HepG2 (cell line): ENCODE results near the gene FANCG. TPM values are rescaled to one million over a fixed set of nuclear protein-coding genes. Genes with fewer than 3 reads are reported as not detected.
A peak's percentile ranks its signal among the peaks of the same experiment; 100 is the strongest.

ENCODE experiments used
- FOXM1 ChIP-seq: sonication (generic); formaldehyde crosslinking; IDR thresholded peaks from 2 replicates; pipeline ENCODE4 v1.5.0; 2020; ENCODE audit warnings: missing genetic modification reagents
- FOXO4 ChIP-seq: sonication (generic); formaldehyde crosslinking; conservative IDR thresholded peaks from 2 replicates; pipeline ENCODE4 v1.8.1; 2023; ENCODE audit warnings: missing genetic modification reagents
- GATAD1 ChIP-seq: IDR thresholded peaks from 2 replicates; pipeline ENCODE4 v1.6.1; 2016; ENCODE audit warnings: missing genetic modification reagents, missing compliant biosample characterization
- ISX ChIP-seq: sonication (generic); formaldehyde crosslinking; conservative IDR thresholded peaks from 2 replicates; pipeline ENCODE4 v1.5.0; 2020; ENCODE audit warnings: missing genetic modification reagents
- KLF6 ChIP-seq: IDR thresholded peaks from 2 replicates; pipeline ENCODE4 v1.8.0; 2016; ENCODE audit warnings: missing biosample characterization, missing genetic modification reagents
- KLF9 ChIP-seq: IDR thresholded peaks from 2 replicates; pipeline ENCODE4 v1.6.1; 2016; ENCODE audit warnings: low read depth
- MBD4 ChIP-seq: IDR thresholded peaks from 2 replicates; pipeline ENCODE4 v1.6.1; 2012; ENCODE audit warnings: low read length, inconsistent platforms, borderline replicate concordance
- MIXL1 ChIP-seq: IDR thresholded peaks from 2 replicates; pipeline ENCODE4 v1.6.1; 2016
- NFE2L2 ChIP-seq: fragments of 150-350 bp; IDR thresholded peaks from 2 replicates; pipeline ENCODE4 v1.6.1; 2014; ENCODE audit warnings: low read length
- PHF8 ChIP-seq: sonication (generic); formaldehyde crosslinking; IDR thresholded peaks from 2 replicates; pipeline ENCODE4 v1.5.0; 2020; ENCODE audit warnings: missing genetic modification reagents
- RFX3 ChIP-seq: IDR thresholded peaks from 2 replicates; pipeline ENCODE4 v1.6.1; 2016; ENCODE audit warnings: missing biosample characterization, missing genetic modification reagents
- SAFB2 ChIP-seq: sonication (generic); formaldehyde crosslinking; IDR thresholded peaks from 2 replicates; pipeline ENCODE4 v1.5.1; 2020; ENCODE audit warnings: missing genetic modification reagents, low read depth, mild to moderate bottlenecking, borderline replicate concordance
- SP4 ChIP-seq: sonication (generic); formaldehyde crosslinking; IDR thresholded peaks from 2 replicates; pipeline ENCODE4 v1.8.1; 2023; ENCODE audit warnings: mild to moderate bottlenecking, missing genetic modification reagents
- ZBTB21 ChIP-seq: sonication (generic); formaldehyde crosslinking; IDR thresholded peaks from 2 replicates; pipeline ENCODE4 v1.4.0; 2020; ENCODE audit warnings: missing genetic modification reagents
- ZFP1 ChIP-seq: IDR thresholded peaks from 2 replicates; pipeline ENCODE4 v1.6.1; 2016
- ZFP36L2 ChIP-seq: sonication (generic); formaldehyde crosslinking; IDR thresholded peaks from 2 replicates; pipeline ENCODE4 v1.4.0; 2020; ENCODE audit warnings: missing genetic modification reagents
- ZNF282 ChIP-seq: fragments of 450-650 bp; IDR thresholded peaks from 2 replicates; pipeline ENCODE4 v1.6.1; 2018; ENCODE audit not compliant: partially characterized antibody
- ZNF30 ChIP-seq: sonication (generic); formaldehyde crosslinking; IDR thresholded peaks from 2 replicates; pipeline ENCODE4 v1.5.0; 2020; ENCODE audit warnings: mild to moderate bottlenecking, missing genetic modification reagents
- ZNF329 ChIP-seq: sonication (generic); formaldehyde crosslinking; IDR thresholded peaks from 2 replicates; pipeline ENCODE4 v1.9.0; 2021; ENCODE audit warnings: low read depth, mild to moderate bottlenecking, missing genetic modification reagents
- ZNF720 ChIP-seq: sonication (generic); formaldehyde crosslinking; IDR thresholded peaks from 2 replicates; pipeline ENCODE4 v1.4.0; 2020; ENCODE audit warnings: missing genetic modification reagents
- ZNF749 ChIP-seq: sonication (generic); formaldehyde crosslinking; IDR thresholded peaks from 2 replicates; pipeline ENCODE4 v1.8.0; 2022; ENCODE audit warnings: mild to moderate bottlenecking, missing genetic modification reagents, moderate library complexity, borderline replicate concordance
- ZNF816 ChIP-seq: sonication (generic); formaldehyde crosslinking; IDR thresholded peaks from 2 replicates; pipeline ENCODE4 v1.8.0; 2022; ENCODE audit warnings: missing genetic modification reagents, mild to moderate bottlenecking, borderline replicate concordance
- polyA plus RNA-seq, 8 experiments: library from polyadenylated mRNA; depleted of rRNA in 3 of 8; stranded (reverse) in 7 of 8; unstranded in 1 of 8; fragments of >200 nt; fragmentation: Illumina TruSeq in 4 of 8; extraction: Trizol in 4 of 8; gene quantifications; 2 replicates each; pipeline versions ENCODE4 v1.2.1 to v1.2.3, GENCODE V29; 2011 to 2016; ENCODE audit warnings: low read depth in 4 of 8, missing spikeins in 1 of 8, mixed read lengths in 1 of 8; ENCODE audit not compliant: insufficient read depth in 1 of 8
- total RNA-seq, 5 experiments: library from RNA; depleted of rRNA; stranded (reverse); fragments of >200 nt; fragmentation: Illumina TruSeq; extraction: Trizol; gene quantifications; 2 replicates each; pipeline ENCODE4 v1.2.3, GENCODE V29; 2016; ENCODE audit warnings: low read depth in 1 of 5
- TF ChIP-seq, protein P1 (sequence below): IDR thresholded peaks from 2 replicates; pipeline ENCODE4 v1.6.1; 2016; ENCODE audit warnings: low read depth, control low read depth
- TF ChIP-seq, protein P2 (sequence below): sonication (generic); formaldehyde crosslinking; IDR thresholded peaks from 2 replicates; pipeline ENCODE4 v1.4.0; 2020; ENCODE audit warnings: low read depth, mild to moderate bottlenecking, missing genetic modification reagents
- TF ChIP-seq, protein P3 (sequence below): sonication (generic); formaldehyde crosslinking; IDR thresholded peaks from 2 replicates; pipeline ENCODE4 v1.5.0; 2020; ENCODE audit warnings: missing genetic modification reagents
- TF ChIP-seq, protein P4 (sequence below): sonication (generic); formaldehyde crosslinking; conservative IDR thresholded peaks from 2 replicates; pipeline ENCODE4 v1.4.0; 2020; ENCODE audit warnings: missing genetic modification reagents

FANCG gene
- total and polyA plus RNA-seq, 2 of the 13 experiments (the other 11 are each of a cell fraction or from before 2014, with no cell fraction given): 14.4 to 45.1 TPM

DNA sequence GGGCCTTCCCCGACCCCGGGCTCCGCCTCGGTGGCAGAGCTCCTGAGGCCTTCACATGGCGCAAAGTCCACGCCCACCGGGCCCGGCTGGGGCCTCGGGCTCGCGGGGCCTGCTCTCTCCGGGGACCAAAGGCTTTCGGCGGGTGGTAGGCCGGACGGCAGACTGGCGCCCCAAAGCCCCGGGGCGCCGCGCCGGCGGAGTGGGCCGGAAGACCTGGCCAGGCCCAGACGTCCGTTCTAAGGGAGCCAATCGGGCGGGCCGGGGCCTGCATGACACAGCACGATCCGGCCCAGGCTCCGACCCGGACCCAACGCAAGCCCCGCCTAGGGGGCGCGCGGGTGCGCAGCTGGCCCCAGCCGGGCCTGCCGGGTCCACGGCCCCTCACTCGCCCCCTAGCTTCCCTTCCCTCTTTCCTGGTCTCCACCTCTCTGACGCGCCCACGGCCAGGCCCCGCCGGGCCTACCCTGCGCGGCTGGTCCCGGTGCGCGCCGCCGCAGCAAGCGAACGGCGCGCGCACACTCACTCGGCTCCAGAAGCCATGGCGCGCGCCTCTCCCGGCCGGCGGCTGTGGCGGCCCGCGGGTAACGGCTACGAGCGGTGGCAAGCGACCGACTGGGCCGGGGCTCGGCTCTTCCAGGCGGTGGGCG lies 7.8 kb downstream of the FANCG start (continued):
- no peak for TF ChIP-seq FOXO4
- no peak for TF ChIP-seq ZNF816 (CRISPR knock-in tag)
- TF ChIP-seq ZFP1 (CRISPR knock-in tag): no peak
- no peak; the same call in 1 of the 2 replicates for TF ChIP-seq ZNF749 (CRISPR knock-in tag)
- TF ChIP-seq ZNF30: peak; percentile 69; the same call in 1 of the 2 replicates
- no peak for TF ChIP-seq ZFP36L2 (CRISPR knock-in tag)
- TF ChIP-seq NFE2L2: peak; percentile 88
- TF ChIP-seq KLF9: no peak; the same call in 1 of the 2 replicates
- no peak for TF ChIP-seq ZNF282
- TF ChIP-seq ZBTB21: no peak
- TF ChIP-seq, protein P1, sequence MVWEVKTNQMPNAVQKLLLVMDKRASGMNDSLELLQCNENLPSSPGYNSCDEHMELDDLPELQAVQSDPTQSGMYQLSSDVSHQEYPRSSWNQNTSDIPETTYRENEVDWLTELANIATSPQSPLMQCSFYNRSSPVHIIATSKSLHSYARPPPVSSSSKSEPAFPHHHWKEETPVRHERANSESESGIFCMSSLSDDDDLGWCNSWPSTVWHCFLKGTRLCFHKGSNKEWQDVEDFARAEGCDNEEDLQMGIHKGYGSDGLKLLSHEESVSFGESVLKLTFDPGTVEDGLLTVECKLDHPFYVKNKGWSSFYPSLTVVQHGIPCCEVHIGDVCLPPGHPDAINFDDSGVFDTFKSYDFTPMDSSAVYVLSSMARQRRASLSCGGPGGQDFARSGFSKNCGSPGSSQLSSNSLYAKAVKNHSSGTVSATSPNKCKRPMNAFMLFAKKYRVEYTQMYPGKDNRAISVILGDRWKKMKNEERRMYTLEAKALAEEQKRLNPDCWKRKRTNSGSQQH (CRISPR knock-in tag): no peak
- no peak; the same call in 1 of the 2 replicates for TF ChIP-seq SAFB2 (CRISPR knock-in tag)
- no peak for TF ChIP-seq RFX3 (CRISPR knock-in tag)
- peak; percentile 66; the same call in 1 of the 2 replicates for TF ChIP-seq ZNF329 (CRISPR knock-in tag)
- TF ChIP-seq GATAD1 (CRISPR knock-in tag): no peak
- TF ChIP-seq ISX: no peak
- no peak for TF ChIP-seq FOXM1 (CRISPR knock-in tag)
- TF ChIP-seq, protein P2, sequence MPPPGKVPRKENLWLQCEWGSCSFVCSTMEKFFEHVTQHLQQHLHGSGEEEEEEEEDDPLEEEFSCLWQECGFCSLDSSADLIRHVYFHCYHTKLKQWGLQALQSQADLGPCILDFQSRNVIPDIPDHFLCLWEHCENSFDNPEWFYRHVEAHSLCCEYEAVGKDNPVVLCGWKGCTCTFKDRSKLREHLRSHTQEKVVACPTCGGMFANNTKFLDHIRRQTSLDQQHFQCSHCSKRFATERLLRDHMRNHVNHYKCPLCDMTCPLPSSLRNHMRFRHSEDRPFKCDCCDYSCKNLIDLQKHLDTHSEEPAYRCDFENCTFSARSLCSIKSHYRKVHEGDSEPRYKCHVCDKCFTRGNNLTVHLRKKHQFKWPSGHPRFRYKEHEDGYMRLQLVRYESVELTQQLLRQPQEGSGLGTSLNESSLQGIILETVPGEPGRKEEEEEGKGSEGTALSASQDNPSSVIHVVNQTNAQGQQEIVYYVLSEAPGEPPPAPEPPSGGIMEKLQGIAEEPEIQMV (CRISPR knock-in tag): 0 out of 2 replicates have a peak, but pooled peaks have one; percentile 24
- TF ChIP-seq PHF8 (CRISPR knock-in tag): peak; percentile 93
- TF ChIP-seq, protein P3, sequence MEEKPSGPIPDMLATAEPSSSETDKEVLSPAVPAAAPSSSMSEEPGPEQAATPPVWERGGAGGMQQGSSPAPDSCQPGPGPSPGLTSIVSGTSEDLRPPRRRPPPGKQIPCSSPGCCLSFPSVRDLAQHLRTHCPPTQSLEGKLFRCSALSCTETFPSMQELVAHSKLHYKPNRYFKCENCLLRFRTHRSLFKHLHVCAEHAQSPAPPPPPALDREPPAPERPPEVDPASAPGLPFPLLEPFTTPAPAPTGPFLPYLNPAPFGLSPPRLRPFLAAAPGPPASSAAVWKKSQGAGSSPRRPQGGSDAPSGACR: peak; percentile 89; the same call in 1 of the 2 replicates
- peak; percentile 25; the same call in 1 of the 2 replicates for TF ChIP-seq KLF6 (CRISPR knock-in tag)
- TF ChIP-seq MBD4: no peak
- no peak for TF ChIP-seq MIXL1 (CRISPR knock-in tag)
- TF ChIP-seq SP4 (CRISPR knock-in tag): no peak
- TF ChIP-seq ZNF720 (CRISPR knock-in tag): no peak
- TF ChIP-seq, protein P4, sequence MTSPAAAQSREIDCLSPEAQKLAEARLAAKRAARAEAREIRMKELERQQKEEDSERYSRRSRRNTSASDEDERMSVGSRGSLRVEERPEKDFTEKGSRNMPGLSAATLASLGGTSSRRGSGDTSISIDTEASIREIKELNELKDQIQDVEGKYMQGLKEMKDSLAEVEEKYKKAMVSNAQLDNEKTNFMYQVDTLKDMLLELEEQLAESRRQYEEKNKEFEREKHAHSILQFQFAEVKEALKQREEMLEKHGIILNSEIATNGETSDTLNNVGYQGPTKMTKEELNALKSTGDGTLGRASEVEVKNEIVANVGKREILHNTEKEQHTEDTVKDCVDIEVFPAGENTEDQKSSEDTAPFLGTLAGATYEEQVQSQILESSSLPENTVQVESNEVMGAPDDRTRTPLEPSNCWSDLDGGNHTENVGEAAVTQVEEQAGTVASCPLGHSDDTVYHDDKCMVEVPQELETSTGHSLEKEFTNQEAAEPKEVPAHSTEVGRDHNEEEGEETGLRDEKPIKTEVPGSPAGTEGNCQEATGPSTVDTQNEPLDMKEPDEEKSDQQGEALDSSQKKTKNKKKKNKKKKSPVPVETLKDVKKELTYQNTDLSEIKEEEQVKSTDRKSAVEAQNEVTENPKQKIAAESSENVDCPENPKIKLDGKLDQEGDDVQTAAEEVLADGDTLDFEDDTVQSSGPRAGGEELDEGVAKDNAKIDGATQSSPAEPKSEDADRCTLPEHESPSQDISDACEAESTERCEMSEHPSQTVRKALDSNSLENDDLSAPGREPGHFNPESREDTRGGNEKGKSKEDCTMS: no peak
